Breast epithelium (tissue), 3 donors: Measurements from ENCODE around the gene SSH2.

ENCODE experiments used
- POLR2AphosphoS5 ChIP-seq, 3 donors: sonication (generic); formaldehyde crosslinking; IDR thresholded peaks; one replicate each; pipeline ENCODE4 v1.6.1; 2017; ENCODE audit warnings: antibody characterized with exemption in 3 of 3
- TF ChIP-seq, protein P1 (sequence below), 3 donors: fragments of 450-650 bp; IDR thresholded peaks; one replicate each; pipeline ENCODE4 v1.5.1; 2016 to 2017; ENCODE audit warnings: antibody characterized with exemption in 3 of 3, mild to moderate bottlenecking in 3 of 3, moderate library complexity in 3 of 3

DNA sequence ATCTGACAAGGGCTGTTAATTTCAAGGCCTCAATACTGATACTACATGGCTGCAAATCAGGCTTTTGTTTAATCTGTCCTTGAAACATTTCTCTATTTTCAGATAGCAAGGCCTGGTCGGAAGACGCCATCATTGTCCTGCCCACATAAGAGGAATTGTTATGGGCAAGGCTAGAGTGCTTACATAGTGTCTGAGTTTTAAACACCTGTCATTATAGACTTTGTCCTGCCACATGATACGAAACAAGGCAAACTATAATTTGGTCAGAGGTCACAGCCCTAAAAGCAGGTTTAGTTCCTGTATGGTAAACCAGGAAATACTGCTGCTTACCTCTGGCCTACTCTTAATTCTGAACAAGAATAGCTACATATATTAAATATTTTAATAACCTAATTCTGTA lies 104.4 kb downstream of the SSH2 start:
- TF ChIP-seq POLR2AphosphoS5 (IDR thresholded peaks at IDR 0.05), result no peak
- TF ChIP-seq, protein P1, sequence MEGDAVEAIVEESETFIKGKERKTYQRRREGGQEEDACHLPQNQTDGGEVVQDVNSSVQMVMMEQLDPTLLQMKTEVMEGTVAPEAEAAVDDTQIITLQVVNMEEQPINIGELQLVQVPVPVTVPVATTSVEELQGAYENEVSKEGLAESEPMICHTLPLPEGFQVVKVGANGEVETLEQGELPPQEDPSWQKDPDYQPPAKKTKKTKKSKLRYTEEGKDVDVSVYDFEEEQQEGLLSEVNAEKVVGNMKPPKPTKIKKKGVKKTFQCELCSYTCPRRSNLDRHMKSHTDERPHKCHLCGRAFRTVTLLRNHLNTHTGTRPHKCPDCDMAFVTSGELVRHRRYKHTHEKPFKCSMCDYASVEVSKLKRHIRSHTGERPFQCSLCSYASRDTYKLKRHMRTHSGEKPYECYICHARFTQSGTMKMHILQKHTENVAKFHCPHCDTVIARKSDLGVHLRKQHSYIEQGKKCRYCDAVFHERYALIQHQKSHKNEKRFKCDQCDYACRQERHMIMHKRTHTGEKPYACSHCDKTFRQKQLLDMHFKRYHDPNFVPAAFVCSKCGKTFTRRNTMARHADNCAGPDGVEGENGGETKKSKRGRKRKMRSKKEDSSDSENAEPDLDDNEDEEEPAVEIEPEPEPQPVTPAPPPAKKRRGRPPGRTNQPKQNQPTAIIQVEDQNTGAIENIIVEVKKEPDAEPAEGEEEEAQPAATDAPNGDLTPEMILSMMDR (IDR thresholded peaks at IDR 0.05), result no peak
